C4-2B (cell line): ENCODE results near the gene MAFG.

ENCODE experiments used
- ZFX ChIP-seq: fragments of 450-650 bp; IDR thresholded peaks from 2 replicates; pipeline ENCODE4 v1.6.1; 2017
- TF ChIP-seq, protein P1 (sequence below): fragments of 450-650 bp; conservative IDR thresholded peaks from 2 replicates; pipeline ENCODE4 v1.5.1; 2017; ENCODE audit warnings: mild to moderate bottlenecking

DNA sequence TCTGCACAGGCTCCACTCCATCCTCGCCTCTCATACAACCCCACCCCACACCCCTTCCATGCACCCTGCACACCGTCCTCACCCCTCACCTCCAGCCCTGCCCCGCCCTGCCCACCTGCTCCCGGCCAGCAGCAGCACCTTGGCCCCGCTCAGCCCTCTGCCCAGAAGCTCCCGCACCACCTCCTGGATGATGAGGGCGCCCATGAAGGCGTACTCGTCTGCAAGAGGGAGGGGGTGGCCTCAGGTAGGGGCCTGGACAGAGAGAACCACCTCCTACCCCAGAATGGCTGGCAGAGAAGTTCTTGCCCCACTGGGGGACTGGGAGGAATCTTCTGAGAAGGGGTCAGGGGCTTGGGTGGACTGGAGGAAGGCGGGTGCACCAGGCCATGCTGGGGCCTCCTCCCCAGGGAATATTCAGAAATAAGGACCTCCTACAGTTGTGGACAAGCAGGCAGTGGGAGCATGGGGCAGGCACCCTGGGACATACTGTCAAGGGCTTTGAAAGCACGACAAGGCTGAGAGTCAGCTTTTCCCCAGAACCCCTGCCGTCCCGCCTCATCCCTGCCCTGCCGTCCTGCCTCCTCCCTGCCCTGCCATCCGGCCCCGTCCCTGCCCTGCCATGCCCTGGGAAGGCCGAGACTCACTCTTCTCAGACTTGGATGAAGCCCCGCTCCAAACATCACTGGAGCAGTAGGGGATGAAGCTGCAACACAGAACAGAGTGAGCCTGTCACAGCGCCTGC lies 30.3 kb upstream of the MAFG start:
- TF ChIP-seq, protein P1, sequence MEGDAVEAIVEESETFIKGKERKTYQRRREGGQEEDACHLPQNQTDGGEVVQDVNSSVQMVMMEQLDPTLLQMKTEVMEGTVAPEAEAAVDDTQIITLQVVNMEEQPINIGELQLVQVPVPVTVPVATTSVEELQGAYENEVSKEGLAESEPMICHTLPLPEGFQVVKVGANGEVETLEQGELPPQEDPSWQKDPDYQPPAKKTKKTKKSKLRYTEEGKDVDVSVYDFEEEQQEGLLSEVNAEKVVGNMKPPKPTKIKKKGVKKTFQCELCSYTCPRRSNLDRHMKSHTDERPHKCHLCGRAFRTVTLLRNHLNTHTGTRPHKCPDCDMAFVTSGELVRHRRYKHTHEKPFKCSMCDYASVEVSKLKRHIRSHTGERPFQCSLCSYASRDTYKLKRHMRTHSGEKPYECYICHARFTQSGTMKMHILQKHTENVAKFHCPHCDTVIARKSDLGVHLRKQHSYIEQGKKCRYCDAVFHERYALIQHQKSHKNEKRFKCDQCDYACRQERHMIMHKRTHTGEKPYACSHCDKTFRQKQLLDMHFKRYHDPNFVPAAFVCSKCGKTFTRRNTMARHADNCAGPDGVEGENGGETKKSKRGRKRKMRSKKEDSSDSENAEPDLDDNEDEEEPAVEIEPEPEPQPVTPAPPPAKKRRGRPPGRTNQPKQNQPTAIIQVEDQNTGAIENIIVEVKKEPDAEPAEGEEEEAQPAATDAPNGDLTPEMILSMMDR = no peak
- TF ChIP-seq ZFX = no peak
